Cardiac fibroblast (primary cell): ENCODE results near the gene CFAP20.

Experiments
- DNase-seq, 2 donors: peaks; one replicate each; pipeline versions ENCODE4 v3.0.0 to v3.0.0-alpha.2; 2010; ENCODE audit warnings: low read depth in 2 of 2
- H3K4me3 ChIP-seq, 2 donors: replicated peaks in 1 of 2; 1 replicate in 1 of 2; 2 replicates in 1 of 2; pipeline ENCODE4 v1.5.1; 2011; ENCODE audit warnings: low read depth in 2 of 2, low read length in 2 of 2, mild to moderate bottlenecking in 2 of 2, moderate library complexity in 1 of 2
- TF ChIP-seq, protein P1 (sequence below): IDR thresholded peaks from one replicate; pipeline ENCODE4 v1.5.1; 2011; ENCODE audit warnings: low read depth, mild to moderate bottlenecking, low read length, inconsistent platforms

CFAP20 gene

DNA sequence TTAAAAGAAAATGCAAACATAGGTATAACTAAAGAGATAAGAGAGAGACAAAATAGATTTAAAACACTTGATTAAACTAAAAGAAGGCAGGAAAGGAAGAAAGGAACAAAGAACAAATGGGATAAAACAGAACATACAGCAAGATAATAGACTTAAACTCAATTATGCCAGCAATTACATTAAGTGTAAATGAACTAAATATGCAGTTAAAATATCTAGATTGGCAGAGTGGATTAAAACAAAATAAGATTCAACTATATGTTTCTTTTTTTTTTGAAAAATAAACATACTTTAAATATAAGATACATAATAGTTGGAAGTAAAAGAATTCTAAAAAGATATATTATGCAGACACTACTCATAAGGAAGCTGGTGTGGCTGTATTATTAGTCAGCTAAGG is 9.7 kb upstream of the CFAP20 start:
- no peak overlapping the region for H3K4me3 ChIP-seq
- TF ChIP-seq, protein P1, sequence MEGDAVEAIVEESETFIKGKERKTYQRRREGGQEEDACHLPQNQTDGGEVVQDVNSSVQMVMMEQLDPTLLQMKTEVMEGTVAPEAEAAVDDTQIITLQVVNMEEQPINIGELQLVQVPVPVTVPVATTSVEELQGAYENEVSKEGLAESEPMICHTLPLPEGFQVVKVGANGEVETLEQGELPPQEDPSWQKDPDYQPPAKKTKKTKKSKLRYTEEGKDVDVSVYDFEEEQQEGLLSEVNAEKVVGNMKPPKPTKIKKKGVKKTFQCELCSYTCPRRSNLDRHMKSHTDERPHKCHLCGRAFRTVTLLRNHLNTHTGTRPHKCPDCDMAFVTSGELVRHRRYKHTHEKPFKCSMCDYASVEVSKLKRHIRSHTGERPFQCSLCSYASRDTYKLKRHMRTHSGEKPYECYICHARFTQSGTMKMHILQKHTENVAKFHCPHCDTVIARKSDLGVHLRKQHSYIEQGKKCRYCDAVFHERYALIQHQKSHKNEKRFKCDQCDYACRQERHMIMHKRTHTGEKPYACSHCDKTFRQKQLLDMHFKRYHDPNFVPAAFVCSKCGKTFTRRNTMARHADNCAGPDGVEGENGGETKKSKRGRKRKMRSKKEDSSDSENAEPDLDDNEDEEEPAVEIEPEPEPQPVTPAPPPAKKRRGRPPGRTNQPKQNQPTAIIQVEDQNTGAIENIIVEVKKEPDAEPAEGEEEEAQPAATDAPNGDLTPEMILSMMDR: no peak
- no peak for DNase-seq

DNA sequence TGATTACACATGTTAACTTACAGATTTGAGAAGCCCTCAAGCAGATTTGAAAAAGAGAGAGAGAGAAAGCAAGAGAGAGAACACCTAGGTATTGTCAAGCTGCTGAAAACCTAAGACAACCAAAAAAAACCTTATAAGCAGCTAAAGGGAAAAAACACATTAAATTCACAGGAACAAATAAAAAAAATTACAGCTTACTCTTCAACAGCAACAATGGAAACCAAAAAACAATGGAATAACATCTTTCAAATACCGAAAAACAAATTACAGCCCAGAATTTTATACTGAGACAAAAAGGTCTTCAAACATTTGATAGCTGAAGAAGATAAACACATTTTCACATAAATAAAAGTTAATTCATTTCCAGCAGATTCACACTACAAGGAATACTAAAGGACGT is 8.4 kb upstream of the CFAP20 start:
- H3K4me3 ChIP-seq: no peak overlapping the region

GRCh38 chr16:58128711-58129096 is 477 bp downstream of the CFAP20 start:
- no peak for DNase-seq
- peak overlapping the region; percentile 94 to 97 for H3K4me3 ChIP-seq
- TF ChIP-seq, protein P1: no peak

More for the DNA sequence above, 8.4 kb upstream of the CFAP20 start:
- no peak for DNase-seq
- TF ChIP-seq, protein P1: no peak

DNA sequence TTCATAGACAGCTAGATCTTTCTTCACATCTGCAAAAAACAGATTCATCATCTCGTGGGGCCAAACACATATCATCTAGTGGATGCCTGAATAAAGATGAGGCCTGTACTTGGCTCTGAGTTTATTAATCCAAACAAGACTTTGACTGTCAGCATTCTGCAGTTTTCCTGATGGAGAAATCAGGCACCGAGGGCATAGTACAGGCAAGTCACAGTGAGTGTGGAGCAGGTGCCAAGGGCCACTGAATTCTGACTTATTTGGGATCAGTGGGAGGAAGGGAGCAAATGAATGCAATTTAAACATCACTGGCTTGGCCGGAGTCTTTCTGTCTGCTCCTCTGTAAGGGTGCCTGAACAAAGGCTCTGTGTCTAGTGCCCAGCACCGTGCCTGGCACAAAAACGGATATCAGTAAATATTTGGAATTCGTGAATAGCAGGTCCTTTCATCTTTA is 975 bp downstream of the CFAP20 start:
- H3K4me3 ChIP-seq: peak overlapping the region; percentile 94 to 97
- no peak for DNase-seq
- TF ChIP-seq, protein P1: no peak

DNA sequence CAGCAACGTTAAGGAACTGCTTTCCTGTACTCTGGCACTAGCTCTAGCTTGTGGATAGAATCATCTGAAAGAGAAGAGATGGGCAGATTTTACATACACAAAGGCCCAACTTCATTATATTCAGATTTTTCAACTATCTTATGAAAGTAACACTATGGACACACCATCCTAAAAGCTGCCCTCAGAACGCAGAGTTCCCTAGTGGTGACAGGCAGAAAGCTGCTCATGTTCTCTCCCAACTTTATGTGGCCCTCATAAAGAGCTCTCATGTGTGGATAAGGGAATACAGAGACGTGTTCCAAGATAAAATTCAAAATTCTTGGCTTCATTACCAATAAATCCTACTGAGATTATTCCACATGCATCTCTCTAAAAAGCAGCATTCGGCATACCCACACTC is 1.5 kb downstream of the CFAP20 start:
- TF ChIP-seq, protein P1: peak; percentile 36
- DNase-seq: no peak
- H3K4me3 ChIP-seq: peak overlapping the region; percentile 11 to 94

DNA sequence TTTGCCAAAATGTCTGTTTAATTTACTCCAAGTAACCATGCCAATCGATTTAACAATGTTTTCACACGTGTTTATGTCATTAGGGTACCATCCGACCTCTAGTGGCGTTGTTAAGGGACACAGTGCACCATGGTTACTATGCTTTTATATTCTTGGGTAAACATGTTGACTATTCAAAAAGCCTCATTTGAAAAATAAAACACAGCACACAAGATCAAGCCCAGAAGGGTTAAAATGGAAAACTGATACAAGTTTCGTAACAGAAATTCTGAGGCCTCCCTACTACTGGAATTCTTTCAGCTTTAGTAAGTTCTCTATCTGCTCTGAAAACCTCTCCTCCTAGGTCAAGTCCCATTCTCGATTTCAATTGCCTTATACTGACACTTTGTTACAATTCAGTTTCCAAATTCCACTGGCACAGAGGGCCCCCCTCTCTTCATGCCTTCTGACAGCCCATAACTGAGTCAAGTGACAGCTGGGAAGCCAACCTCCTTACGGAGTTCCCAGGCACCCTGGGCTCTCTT is 2.1 kb downstream of the CFAP20 start:
- TF ChIP-seq, protein P1: peak; percentile 38
- peak overlapping the region; percentile 11 to 94 for H3K4me3 ChIP-seq
- peak; percentile 71 to 82 for DNase-seq

- TF ChIP-seq, protein P1: no peak
- DNase-seq: no peak
- peak overlapping the region in 1 of 2 donors; percentile 1 for H3K4me3 ChIP-seq
These were observed 2.7 kb downstream of the CFAP20 start for GRCh38 chr16:58126451-58126961.
